ENCODE data around the gene TPCN1.

TPCN1 gene

DNA sequence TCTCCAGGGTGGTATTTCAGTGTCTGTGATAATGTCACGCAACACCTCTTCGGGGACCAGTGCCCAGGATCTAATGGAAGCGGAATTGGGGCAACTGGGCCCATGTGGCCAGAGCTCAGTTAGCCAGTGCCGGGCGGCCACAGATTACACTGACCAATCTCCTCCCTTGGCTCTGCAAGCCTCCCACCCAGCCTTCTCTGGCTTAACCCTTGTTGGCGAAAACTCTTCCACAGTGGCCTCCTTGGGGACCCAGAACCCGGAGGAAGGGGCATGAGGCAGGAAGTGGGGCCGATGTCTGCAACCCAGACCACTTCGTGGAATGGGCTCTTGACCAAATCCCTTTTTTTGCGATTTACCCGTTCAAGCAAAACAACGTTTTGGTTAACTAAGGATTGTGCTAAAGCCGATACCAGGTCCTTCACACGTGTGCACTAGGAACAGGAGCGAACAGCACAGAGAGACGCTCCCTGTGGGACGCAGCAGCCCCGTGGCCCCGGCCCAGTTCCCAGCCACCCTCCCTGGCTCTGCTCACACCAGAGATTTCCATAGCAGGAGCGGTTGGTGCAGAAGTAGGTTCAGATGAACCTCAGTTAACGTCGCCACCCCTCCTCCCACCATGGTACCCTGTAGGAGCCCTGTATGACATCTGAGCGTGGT lies 75.4 kb downstream of the TPCN1 start:
- no peak for DNase-seq (ENCODE audit: low read depth)
- no peak overlapping the region for H3K4me3 ChIP-seq (ENCODE audit: low read depth, low read length)
- TF ChIP-seq CTCF (IDR thresholded peaks at IDR 0.05; ENCODE audit: control insufficient read depth, extremely low read depth, insufficient read depth): no peak

GRCh38 chr12:113297214-113297587 lies 75.9 kb downstream of the TPCN1 start:
- DNase-seq (ENCODE audit: low read depth): no peak
- no peak overlapping the region for H3K4me3 ChIP-seq (ENCODE audit: low read depth, low read length)
- no peak for TF ChIP-seq CTCF (IDR thresholded peaks at IDR 0.05; ENCODE audit: control insufficient read depth, extremely low read depth, insufficient read depth)

DNA sequence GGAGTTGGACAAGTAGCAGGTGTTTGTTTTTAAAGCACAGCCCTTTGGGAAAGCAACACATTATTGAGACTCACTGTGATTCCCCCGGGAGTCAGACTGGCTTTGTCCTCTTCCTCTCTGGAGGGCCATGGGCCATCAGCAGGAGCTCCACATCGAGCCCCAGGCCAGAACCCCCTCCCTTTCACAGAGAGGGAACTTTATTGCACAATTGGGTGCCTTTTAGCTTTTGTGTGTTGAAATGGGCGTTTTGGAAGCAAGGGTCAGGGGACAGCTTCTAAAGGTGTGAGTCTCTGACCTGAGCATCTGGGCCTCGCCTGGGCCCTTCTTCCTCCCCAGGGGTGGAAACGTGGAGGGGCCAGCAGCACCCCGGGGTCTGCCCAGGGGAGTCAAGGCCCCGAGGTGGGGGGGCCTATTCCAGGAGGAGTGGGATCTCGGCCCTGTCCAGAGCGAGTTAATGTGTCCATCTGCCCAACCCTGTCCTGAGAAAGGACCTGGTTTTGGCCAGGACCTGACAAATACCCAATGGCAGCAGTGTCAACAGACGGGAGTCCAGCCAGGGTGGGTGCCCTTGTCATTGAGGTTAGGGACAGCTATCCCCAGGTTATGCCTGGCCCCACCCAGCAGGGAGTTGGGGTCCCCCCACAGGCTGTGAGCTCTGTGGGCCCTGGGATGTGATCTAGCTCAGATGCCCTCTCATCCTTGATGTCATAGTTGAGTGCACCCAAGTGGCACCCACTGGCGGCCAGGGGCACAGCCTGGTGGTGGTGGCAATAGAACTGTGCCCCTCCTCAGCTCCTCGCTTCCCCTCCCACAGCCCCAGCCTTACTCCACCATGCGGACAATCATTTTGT lies 76.6 kb downstream of the TPCN1 start:
- TF ChIP-seq CTCF (IDR thresholded peaks at IDR 0.05; ENCODE audit: control insufficient read depth, extremely low read depth, insufficient read depth): no peak
- DNase-seq (ENCODE audit: low read depth): no peak
- no peak overlapping the region for H3K4me3 ChIP-seq (ENCODE audit: low read depth, low read length)

DNA sequence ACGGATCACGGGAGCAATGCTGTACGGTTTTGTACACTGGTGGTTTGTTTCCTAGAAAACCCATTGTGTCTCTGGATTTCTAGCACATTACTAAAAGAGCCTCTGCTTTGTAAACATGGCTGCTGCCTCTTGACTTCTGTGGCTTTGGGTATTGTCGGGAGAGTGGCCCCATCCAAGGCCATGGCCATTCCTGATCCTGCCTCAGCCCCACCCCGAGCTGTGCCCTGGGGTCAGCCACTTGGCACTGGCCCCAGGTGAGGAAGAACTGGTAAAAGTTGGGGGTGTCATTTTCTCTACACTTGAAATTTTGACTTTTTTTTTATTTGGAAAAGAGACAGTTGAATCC lies 77.2 kb downstream of the TPCN1 start:
- H3K4me3 ChIP-seq (ENCODE audit: low read depth, low read length): no peak overlapping the region
- DNase-seq (ENCODE audit: low read depth): no peak
- TF ChIP-seq CTCF (IDR thresholded peaks at IDR 0.05; ENCODE audit: control insufficient read depth, extremely low read depth, insufficient read depth): no peak

DNA sequence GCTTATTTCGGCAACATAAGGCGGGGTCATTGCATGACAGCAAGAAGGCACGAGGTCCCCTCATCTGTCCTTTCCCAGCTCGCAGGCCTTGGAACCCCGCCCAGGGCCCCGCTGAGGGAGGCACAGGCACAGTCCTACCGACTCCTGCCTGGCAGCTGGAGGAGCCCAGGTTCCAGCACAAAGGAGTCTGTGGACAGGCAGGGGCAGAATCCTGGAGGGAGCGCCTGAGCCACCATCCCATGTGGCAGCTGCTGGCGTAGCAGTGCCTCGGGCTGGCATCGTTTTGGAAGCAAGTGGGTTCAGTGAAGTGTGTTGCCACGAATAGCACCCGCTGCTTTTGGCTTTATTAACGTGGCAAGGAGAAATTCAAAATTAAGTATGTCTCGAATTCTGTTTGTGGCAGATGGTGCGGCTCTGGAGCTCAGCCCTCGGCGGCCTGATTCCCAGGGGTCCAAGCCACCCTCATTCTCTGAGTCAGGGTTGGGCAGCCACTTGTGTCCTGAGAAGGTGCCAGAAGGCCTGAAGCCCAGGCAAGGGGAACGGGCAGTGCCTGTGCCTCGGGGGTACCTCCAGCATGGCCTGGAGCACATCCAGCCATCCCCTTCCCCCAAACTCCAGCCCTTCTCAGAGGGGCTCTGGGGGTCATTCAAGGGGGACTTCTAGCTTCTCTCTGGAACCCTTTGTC lies 77.7 kb downstream of the TPCN1 start:
- no peak for DNase-seq (ENCODE audit: low read depth)
- TF ChIP-seq CTCF (IDR thresholded peaks at IDR 0.05; ENCODE audit: control insufficient read depth, extremely low read depth, insufficient read depth): no peak
- H3K4me3 ChIP-seq (ENCODE audit: low read depth, low read length): no peak overlapping the region

GRCh38 chr12:113299619-113300237 lies 78.5 kb downstream of the TPCN1 start:
- DNase-seq (ENCODE audit: low read depth): no peak
- no peak overlapping the region for H3K4me3 ChIP-seq (ENCODE audit: low read depth, low read length)
- no peak for TF ChIP-seq CTCF (IDR thresholded peaks at IDR 0.05; ENCODE audit: control insufficient read depth, extremely low read depth, insufficient read depth)

Measured in LNCaP clone FGC (cell line).